MM.1S (cell line): ENCODE data around the gene LGALS8.
A peak's percentile ranks its signal among the peaks of the same experiment; 100 is the strongest.

Source experiments
- DNase-seq: peaks from one replicate; pipeline ENCODE4 v3.0.0-alpha.2; 2015
- H2AFZ ChIP-seq: fragments of 300-600 bp; sonication (generic); 2 replicates; pipeline ENCODE4 v1.6.0; 2016; ENCODE audit warnings: antibody characterized with exemption, low read length
- H3F3A ChIP-seq: fragments of 300-600 bp; sonication (generic); 2 replicates; pipeline ENCODE4 v1.6.1; 2016; ENCODE audit warnings: mild to moderate bottlenecking, antibody characterized with exemption, low read length, moderate library complexity, mixed read lengths; ENCODE audit not compliant: insufficient read depth
- H3K27ac ChIP-seq: fragments of 300-600 bp; sonication (generic); 2 replicates; pipeline ENCODE4 v1.5.1; 2016; ENCODE audit warnings: mild to moderate bottlenecking, low read length
- H3K27me3 ChIP-seq: fragments of 300-600 bp; sonication (generic); replicated peaks from 2 replicates; pipeline ENCODE4 v1.6.0; 2016; ENCODE audit warnings: low read length; ENCODE audit not compliant: insufficient read depth
- H3K36me3 ChIP-seq: fragments of 300-600 bp; sonication (generic); replicated peaks from 2 replicates; pipeline ENCODE4 v1.6.1; 2016; ENCODE audit warnings: mild to moderate bottlenecking, low read length, mixed read lengths; ENCODE audit not compliant: insufficient read depth
- H3K4me1 ChIP-seq: fragments of 300-600 bp; sonication (generic); 2 replicates; pipeline ENCODE4 v1.6.1; 2016; ENCODE audit warnings: low read length, mixed read lengths
- H3K4me2 ChIP-seq: fragments of 300-600 bp; sonication (generic); 2 replicates; pipeline ENCODE4 v1.6.0; 2016; ENCODE audit warnings: low read depth, low read length
- H3K4me3 ChIP-seq: fragments of 300-600 bp; sonication (generic); 2 replicates; pipeline ENCODE4 v1.5.1; 2016; ENCODE audit warnings: low read length, mixed read lengths
- H3K79me2 ChIP-seq: fragments of 300-600 bp; sonication (generic); 2 replicates; pipeline ENCODE4 v1.6.1; 2016; ENCODE audit warnings: mixed run types, low read length, mixed read lengths
- H3K9ac ChIP-seq: fragments of 300-600 bp; sonication (generic); 2 replicates; pipeline ENCODE4 v1.6.1; 2016; ENCODE audit warnings: low read length, mixed read lengths
- H3K9me2 ChIP-seq: fragments of 300-600 bp; sonication (generic); replicated peaks from 2 replicates; pipeline ENCODE4 v1.6.1; 2016; ENCODE audit warnings: mild to moderate bottlenecking, low read length, mixed read lengths; ENCODE audit not compliant: insufficient read depth
- H3K9me3 ChIP-seq: fragments of 300-600 bp; sonication (generic); replicated peaks from 2 replicates; pipeline ENCODE4 v1.6.1; 2016; ENCODE audit warnings: mild to moderate bottlenecking, low read length, mixed read lengths; ENCODE audit not compliant: insufficient read depth
- H4K20me1 ChIP-seq: fragments of 300-600 bp; sonication (generic); 2 replicates; pipeline ENCODE4 v1.6.1; 2016; ENCODE audit warnings: mild to moderate bottlenecking, low read length, moderate library complexity, mixed read lengths; ENCODE audit not compliant: insufficient read depth
- EZH2 ChIP-seq: fragments of 300-600 bp; sonication (generic); optimal IDR thresholded peaks from 2 replicates; pipeline ENCODE3; 2017; ENCODE audit warnings: low read depth, mild to moderate bottlenecking, antibody characterized with exemption, low read length, mixed read lengths
- EZH2phosphoT487 ChIP-seq: fragments of 300-600 bp; sonication (generic); IDR thresholded peaks from 2 replicates; pipeline ENCODE4 v1.6.1; 2018; ENCODE audit warnings: antibody characterized with exemption, low read length
- TF ChIP-seq, protein P1 (sequence below): fragments of 300-600 bp; sonication (generic); IDR thresholded peaks from 2 replicates; pipeline ENCODE4 v1.5.1; 2016; ENCODE audit warnings: antibody characterized with exemption, low read length, mixed read lengths

LGALS8 gene

DNA sequence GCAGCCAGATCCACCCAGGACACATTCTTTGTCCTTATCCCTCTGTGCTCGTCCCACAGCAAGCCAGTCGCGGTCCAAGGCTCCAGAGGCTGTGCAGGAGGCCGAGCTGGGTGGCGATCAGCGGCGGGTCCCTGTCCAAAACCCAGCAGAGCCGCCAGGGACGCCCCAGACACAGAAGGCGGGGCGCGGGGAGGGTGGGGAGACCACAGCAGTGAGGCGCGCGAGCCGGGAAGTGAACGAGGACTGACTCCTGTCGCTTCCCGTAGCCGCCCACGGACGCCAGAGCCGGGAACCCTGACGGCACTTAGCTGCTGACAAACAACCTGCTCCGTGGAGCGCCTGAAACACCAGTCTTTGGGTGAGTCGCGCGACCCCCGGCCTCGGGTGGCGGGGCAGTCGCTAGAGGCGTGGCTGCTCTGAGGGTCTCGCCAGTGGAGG, at the start of gene LGALS8:
TSS of gene LGALS8 (plus strand) at position 279 of the 438 bp plus-strand sequence. CDS start 2,089 bp downstream, outside the sequence.
- Histone ChIP-seq H2AFZ (peak within 1 kb of the TSS; percentile 92), H3K4me3 (peak within 1 kb of the TSS; percentile 81), H3F3A (no peaks in the 10 kb centered on the region), H3K9me3 (no peaks in the 10 kb centered on the region), H3K27ac (peak within 1 kb of the TSS; percentile 1; the same call in 1 of the 2 replicates), H3K27me3 (no peaks in the 10 kb centered on the region; the same call in 1 of the 2 replicates), H4K20me1 (no peaks in the 10 kb centered on the region), H3K9me2 (no peaks in the 10 kb centered on the region), H3K4me2 (peak within 1 kb of the TSS; percentile 76), H3K79me2 (peaks cover 3% of the 10 kb centered on the region; the same call in 1 of the 2 replicates), H3K36me3 (no peaks in the 10 kb centered on the region), H3K4me1 (no peaks in the 10 kb centered on the region), H3K9ac (peak within 1 kb of the TSS; percentile 54)
- TF ChIP-seq EZH2 (no peak), EZH2phosphoT487 (no peak)
- TF ChIP-seq, protein P1, sequence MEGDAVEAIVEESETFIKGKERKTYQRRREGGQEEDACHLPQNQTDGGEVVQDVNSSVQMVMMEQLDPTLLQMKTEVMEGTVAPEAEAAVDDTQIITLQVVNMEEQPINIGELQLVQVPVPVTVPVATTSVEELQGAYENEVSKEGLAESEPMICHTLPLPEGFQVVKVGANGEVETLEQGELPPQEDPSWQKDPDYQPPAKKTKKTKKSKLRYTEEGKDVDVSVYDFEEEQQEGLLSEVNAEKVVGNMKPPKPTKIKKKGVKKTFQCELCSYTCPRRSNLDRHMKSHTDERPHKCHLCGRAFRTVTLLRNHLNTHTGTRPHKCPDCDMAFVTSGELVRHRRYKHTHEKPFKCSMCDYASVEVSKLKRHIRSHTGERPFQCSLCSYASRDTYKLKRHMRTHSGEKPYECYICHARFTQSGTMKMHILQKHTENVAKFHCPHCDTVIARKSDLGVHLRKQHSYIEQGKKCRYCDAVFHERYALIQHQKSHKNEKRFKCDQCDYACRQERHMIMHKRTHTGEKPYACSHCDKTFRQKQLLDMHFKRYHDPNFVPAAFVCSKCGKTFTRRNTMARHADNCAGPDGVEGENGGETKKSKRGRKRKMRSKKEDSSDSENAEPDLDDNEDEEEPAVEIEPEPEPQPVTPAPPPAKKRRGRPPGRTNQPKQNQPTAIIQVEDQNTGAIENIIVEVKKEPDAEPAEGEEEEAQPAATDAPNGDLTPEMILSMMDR = no peak
- DNase-seq = peak; percentile 51

DNA sequence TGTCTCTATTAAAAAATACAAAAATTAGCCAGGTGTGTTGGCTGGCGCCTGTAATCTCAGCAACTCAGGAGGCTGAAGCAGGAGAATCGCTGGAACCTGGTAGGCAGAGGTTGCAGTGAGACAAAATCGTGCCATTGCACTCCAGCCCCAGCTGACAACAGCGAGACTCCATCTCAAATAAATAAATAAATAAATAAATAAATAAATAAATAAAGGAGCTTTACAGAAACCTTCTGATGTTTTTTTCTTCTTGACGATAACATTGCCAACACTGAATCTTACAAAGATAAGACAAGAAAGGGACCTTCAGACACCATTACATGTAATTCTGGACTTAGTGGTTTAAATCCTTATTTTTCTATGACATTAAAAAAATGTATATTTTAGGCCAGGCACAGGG, 47.8 kb upstream of the LGALS8 start:
- no peak for DNase-seq
- H3K36me3 ChIP-seq = no peaks in the 10 kb centered on the region
- H3K4me2 ChIP-seq = no peak overlapping the region
- H4K20me1 ChIP-seq = no peaks in the 10 kb centered on the region
- no peak overlapping the region for H3K4me3 ChIP-seq
- no peak overlapping the region for H3K27ac ChIP-seq
- H3K9ac ChIP-seq = no peak overlapping the region
- no peaks in the 10 kb centered on the region for H3K9me3 ChIP-seq
- TF ChIP-seq EZH2phosphoT487 = no peak
- TF ChIP-seq EZH2 = no peak
- TF ChIP-seq, protein P1 = no peak
- H3K27me3 ChIP-seq = no peaks in the 10 kb centered on the region
- no peaks in the 10 kb centered on the region for H3K4me1 ChIP-seq
- no peaks in the 10 kb centered on the region for H3K9me2 ChIP-seq
- H3K79me2 ChIP-seq = no peaks in the 10 kb centered on the region
- H3F3A ChIP-seq = no peaks in the 10 kb centered on the region
- H2AFZ ChIP-seq = no peak overlapping the region

DNA sequence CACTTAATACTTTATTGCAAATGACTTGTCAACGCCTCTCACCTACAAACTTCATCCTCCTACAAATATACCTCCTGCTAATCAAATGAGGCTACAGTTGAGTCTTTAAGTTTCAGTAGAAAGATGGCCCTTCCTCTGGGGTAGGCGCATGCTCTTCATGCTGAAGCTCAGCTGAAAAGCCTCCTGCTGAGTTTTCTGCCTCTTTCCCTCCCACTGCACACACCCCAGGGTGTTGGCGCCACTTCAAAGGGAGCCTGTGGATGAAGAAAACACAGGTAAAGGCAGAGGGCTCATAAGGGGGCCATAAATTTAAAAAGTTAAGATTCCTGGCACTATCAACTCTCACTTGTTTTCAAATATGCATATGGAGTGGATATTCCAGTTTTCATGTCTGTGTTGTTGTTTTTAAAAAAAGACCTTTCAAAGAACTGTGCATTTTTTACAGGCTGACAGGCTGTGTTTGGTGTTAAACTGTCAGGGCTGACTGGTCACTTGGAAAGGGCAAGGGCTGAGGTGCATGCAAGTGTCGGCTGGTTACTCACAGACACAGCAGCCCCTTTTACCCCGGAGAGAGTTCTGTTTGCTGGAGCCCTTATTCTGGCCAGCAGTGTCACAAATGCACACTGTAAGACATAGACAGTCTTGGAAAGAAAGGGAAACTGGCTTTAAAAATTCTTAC, 42.9 kb upstream of the LGALS8 start:
- DNase-seq = no peak
- Histone ChIP-seq H4K20me1 (no peaks in the 10 kb centered on the region), H3K27ac (no peak overlapping the region), H3K4me2 (no peak overlapping the region), H2AFZ (no peak overlapping the region), H3K4me3 (no peak overlapping the region), H3K9me2 (no peaks in the 10 kb centered on the region), H3K27me3 (no peaks in the 10 kb centered on the region), H3F3A (no peaks in the 10 kb centered on the region), H3K4me1 (no peaks in the 10 kb centered on the region), H3K9me3 (no peaks in the 10 kb centered on the region), H3K36me3 (no peaks in the 10 kb centered on the region), H3K79me2 (no peaks in the 10 kb centered on the region), H3K9ac (no peak overlapping the region)
- TF ChIP-seq, protein P1 = no peak
- TF ChIP-seq EZH2 = no peak
